ENCODE measurements around the gene STYXL1. TPM values are rescaled to one million over a fixed set of nuclear protein-coding genes. Genes with fewer than 3 reads are reported as not detected.

Gene STYXL1
- total and polyA plus RNA-seq, 2 experiments from 2014 or later, result 28.0 to 39.2 TPM

DNA sequence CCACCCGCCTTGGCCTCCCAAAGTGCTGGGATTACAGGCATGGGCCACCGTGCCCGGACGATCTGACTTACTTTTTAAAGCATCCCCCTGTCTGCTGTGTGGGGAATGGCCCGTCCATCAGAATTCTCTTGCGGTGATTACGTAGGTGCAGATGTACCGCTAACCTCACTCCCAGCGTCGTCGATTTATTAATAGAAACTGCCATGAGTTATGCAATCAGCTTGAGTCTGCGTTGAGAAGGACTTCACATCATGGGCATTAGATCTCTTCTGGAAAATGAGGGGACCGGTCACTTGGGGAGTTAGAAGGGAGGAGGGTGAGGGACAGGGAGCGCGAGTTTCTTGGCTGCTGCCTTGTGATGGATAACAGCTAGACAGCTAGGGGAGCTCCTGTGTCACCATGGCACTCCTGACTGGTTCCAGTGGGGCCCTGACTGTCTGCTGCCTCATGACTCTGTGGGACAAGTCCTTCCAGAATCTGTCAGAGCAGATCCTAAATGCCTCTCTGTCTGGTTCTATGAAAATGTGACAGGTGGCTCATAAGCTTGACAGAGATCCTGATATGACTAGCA lies 97.6 kb downstream of the STYXL1 start:
- no peak overlapping the region for H3K4me3 Mint-ChIP-seq
- Histone ChIP-seq H3F3A (replicated peaks; ENCODE audit: low read depth) (no peaks in the 10 kb centered on the region), H3K27me3 (ENCODE audit: insufficient read depth) (no peaks in the 10 kb centered on the region), H3K4me2 (no peak overlapping the region), H4K20me1 (replicated peaks; ENCODE audit: insufficient read depth) (peaks cover 21% of the 10 kb centered on the region; the same call in 1 of the 2 replicates), H3K9me2 (ENCODE audit: insufficient read depth) (no peaks in the 10 kb centered on the region), H3K4me1 (ENCODE audit: insufficient read depth) (no peaks in the 10 kb centered on the region), H3K4me3 (no peak overlapping the region), H2AFZ (no peak overlapping the region), H3K79me2 (replicated peaks; ENCODE audit: insufficient read depth) (peaks cover 57% of the 10 kb centered on the region), H3K36me3 (ENCODE audit: insufficient read depth) (peaks cover 4% of the 10 kb centered on the region; the same call in 1 of the 2 replicates), H3K27ac (ENCODE audit: low read depth) (no peak overlapping the region)
- no peak overlapping the region for H3K27ac Mint-ChIP-seq
- TF ChIP-seq, protein P1, sequence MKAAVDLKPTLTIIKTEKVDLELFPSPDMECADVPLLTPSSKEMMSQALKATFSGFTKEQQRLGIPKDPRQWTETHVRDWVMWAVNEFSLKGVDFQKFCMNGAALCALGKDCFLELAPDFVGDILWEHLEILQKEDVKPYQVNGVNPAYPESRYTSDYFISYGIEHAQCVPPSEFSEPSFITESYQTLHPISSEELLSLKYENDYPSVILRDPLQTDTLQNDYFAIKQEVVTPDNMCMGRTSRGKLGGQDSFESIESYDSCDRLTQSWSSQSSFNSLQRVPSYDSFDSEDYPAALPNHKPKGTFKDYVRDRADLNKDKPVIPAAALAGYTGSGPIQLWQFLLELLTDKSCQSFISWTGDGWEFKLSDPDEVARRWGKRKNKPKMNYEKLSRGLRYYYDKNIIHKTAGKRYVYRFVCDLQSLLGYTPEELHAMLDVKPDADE (IDR thresholded peaks at IDR 0.05), result no peak
- TF ChIP-seq EZH2phosphoT487 (IDR thresholded peaks at IDR 0.05; ENCODE audit: unreplicated experiment), result no peak
- no peak for TF ChIP-seq NANOG (IDR thresholded peaks at IDR 0.05; ENCODE audit: borderline replicate concordance)
- TF ChIP-seq, protein P2, sequence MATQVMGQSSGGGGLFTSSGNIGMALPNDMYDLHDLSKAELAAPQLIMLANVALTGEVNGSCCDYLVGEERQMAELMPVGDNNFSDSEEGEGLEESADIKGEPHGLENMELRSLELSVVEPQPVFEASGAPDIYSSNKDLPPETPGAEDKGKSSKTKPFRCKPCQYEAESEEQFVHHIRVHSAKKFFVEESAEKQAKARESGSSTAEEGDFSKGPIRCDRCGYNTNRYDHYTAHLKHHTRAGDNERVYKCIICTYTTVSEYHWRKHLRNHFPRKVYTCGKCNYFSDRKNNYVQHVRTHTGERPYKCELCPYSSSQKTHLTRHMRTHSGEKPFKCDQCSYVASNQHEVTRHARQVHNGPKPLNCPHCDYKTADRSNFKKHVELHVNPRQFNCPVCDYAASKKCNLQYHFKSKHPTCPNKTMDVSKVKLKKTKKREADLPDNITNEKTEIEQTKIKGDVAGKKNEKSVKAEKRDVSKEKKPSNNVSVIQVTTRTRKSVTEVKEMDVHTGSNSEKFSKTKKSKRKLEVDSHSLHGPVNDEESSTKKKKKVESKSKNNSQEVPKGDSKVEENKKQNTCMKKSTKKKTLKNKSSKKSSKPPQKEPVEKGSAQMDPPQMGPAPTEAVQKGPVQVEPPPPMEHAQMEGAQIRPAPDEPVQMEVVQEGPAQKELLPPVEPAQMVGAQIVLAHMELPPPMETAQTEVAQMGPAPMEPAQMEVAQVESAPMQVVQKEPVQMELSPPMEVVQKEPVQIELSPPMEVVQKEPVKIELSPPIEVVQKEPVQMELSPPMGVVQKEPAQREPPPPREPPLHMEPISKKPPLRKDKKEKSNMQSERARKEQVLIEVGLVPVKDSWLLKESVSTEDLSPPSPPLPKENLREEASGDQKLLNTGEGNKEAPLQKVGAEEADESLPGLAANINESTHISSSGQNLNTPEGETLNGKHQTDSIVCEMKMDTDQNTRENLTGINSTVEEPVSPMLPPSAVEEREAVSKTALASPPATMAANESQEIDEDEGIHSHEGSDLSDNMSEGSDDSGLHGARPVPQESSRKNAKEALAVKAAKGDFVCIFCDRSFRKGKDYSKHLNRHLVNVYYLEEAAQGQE (IDR thresholded peaks at IDR 0.05; ENCODE audit: unreplicated experiment), result no peak
- no peak for TF ChIP-seq ZNF114 (CRISPR knock-in tag; IDR thresholded peaks at IDR 0.05)
- no peak for TF ChIP-seq EZH2 (IDR thresholded peaks at IDR 0.05; ENCODE audit: low read depth, unreplicated experiment)
- no peak for TF ChIP-seq JUNB (IDR thresholded peaks at IDR 0.05; ENCODE audit: unreplicated experiment)
- TF ChIP-seq ZNF331 (CRISPR knock-in tag; IDR thresholded peaks at IDR 0.05; ENCODE audit: low read depth), result no peak
- no peak for TF ChIP-seq STAT1 (IDR thresholded peaks at IDR 0.05; ENCODE audit: unreplicated experiment)
- TF ChIP-seq, protein P3, sequence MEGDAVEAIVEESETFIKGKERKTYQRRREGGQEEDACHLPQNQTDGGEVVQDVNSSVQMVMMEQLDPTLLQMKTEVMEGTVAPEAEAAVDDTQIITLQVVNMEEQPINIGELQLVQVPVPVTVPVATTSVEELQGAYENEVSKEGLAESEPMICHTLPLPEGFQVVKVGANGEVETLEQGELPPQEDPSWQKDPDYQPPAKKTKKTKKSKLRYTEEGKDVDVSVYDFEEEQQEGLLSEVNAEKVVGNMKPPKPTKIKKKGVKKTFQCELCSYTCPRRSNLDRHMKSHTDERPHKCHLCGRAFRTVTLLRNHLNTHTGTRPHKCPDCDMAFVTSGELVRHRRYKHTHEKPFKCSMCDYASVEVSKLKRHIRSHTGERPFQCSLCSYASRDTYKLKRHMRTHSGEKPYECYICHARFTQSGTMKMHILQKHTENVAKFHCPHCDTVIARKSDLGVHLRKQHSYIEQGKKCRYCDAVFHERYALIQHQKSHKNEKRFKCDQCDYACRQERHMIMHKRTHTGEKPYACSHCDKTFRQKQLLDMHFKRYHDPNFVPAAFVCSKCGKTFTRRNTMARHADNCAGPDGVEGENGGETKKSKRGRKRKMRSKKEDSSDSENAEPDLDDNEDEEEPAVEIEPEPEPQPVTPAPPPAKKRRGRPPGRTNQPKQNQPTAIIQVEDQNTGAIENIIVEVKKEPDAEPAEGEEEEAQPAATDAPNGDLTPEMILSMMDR (conservative IDR thresholded peaks at IDR 0.05; ENCODE audit: low read depth in 2 of 2), result no peak
- no peak for TF ChIP-seq CREB1 (CRISPR knock-in tag; IDR thresholded peaks at IDR 0.05; ENCODE audit: low read depth)
- TF ChIP-seq, protein P4, sequence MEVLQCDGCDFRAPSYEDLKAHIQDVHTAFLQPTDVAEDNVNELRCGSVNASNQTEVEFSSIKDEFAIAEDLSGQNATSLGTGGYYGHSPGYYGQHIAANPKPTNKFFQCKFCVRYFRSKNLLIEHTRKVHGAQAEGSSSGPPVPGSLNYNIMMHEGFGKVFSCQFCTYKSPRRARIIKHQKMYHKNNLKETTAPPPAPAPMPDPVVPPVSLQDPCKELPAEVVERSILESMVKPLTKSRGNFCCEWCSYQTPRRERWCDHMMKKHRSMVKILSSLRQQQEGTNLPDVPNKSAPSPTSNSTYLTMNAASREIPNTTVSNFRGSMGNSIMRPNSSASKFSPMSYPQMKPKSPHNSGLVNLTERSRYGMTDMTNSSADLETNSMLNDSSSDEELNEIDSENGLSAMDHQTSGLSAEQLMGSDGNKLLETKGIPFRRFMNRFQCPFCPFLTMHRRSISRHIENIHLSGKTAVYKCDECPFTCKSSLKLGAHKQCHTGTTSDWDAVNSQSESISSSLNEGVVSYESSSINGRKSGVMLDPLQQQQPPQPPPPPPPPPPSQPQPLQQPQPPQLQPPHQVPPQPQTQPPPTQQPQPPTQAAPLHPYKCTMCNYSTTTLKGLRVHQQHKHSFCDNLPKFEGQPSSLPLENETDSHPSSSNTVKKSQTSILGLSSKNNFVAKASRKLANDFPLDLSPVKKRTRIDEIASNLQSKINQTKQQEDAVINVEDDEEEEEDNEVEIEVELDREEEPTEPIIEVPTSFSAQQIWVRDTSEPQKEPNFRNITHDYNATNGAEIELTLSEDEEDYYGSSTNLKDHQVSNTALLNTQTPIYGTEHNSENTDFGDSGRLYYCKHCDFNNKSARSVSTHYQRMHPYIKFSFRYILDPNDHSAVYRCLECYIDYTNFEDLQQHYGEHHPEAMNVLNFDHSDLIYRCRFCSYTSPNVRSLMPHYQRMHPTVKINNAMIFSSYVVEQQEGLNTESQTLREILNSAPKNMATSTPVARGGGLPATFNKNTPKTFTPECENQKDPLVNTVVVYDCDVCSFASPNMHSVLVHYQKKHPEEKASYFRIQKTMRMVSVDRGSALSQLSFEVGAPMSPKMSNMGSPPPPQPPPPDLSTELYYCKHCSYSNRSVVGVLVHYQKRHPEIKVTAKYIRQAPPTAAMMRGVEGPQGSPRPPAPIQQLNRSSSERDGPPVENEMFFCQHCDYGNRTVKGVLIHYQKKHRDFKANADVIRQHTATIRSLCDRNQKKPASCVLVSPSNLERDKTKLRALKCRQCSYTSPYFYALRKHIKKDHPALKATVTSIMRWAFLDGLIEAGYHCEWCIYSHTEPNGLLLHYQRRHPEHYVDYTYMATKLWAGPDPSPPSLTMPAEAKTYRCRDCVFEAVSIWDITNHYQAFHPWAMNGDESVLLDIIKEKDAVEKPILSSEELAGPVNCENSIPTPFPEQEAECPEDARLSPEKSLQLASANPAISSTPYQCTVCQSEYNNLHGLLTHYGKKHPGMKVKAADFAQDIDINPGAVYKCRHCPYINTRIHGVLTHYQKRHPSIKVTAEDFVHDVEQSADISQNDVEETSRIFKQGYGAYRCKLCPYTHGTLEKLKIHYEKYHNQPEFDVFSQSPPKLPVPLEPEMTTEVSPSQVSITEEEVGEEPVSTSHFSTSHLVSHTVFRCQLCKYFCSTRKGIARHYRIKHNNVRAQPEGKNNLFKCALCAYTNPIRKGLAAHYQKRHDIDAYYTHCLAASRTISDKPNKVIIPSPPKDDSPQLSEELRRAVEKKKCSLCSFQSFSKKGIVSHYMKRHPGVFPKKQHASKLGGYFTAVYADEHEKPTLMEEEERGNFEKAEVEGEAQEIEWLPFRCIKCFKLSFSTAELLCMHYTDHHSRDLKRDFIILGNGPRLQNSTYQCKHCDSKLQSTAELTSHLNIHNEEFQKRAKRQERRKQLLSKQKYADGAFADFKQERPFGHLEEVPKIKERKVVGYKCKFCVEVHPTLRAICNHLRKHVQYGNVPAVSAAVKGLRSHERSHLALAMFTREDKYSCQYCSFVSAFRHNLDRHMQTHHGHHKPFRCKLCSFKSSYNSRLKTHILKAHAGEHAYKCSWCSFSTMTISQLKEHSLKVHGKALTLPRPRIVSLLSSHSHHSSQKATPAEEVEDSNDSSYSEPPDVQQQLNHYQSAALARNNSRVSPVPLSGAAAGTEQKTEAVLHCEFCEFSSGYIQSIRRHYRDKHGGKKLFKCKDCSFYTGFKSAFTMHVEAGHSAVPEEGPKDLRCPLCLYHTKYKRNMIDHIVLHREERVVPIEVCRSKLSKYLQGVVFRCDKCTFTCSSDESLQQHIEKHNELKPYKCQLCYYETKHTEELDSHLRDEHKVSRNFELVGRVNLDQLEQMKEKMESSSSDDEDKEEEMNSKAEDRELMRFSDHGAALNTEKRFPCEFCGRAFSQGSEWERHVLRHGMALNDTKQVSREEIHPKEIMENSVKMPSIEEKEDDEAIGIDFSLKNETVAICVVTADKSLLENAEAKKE (CRISPR knock-in tag; IDR thresholded peaks at IDR 0.05), result no peak
- TF ChIP-seq POLR2AphosphoS5 (IDR thresholded peaks at IDR 0.05; ENCODE audit: low read depth), result no peak
- DNase-seq (ENCODE audit: low spot score) (no peak), ATAC-seq (no peak; the same call in 2 of the 3 replicates)
- peaks cover 19% of the 10 kb centered on the region for H3K36me3 Mint-ChIP-seq (ENCODE audit: low read depth)
- peaks cover 3% of the 10 kb centered on the region; the same call in 1 of the 3 replicates for H3K4me1 Mint-ChIP-seq
- peaks cover 6% of the 10 kb centered on the region for H3K9me3 Mint-ChIP-seq
- H3K27me3 Mint-ChIP-seq (ENCODE audit: insufficient read depth, low read depth, poor library complexity), result peaks cover 2% of the 10 kb centered on the region

All from GM23338 (cell line).